HG03378 (cell line): ENCODE results near the gene ADAMTSL1.
A peak's percentile ranks its signal among the peaks of the same experiment; 100 is the strongest.

Experiments
- ATAC-seq: cut with Tn5 transposase; IDR thresholded peaks from one replicate; pipeline ENCODE4 v1.9.1; 2021; ENCODE audit warnings: mild to moderate bottlenecking, moderate library complexity; ENCODE audit not compliant: unreplicated experiment

Gene ADAMTSL1

DNA sequence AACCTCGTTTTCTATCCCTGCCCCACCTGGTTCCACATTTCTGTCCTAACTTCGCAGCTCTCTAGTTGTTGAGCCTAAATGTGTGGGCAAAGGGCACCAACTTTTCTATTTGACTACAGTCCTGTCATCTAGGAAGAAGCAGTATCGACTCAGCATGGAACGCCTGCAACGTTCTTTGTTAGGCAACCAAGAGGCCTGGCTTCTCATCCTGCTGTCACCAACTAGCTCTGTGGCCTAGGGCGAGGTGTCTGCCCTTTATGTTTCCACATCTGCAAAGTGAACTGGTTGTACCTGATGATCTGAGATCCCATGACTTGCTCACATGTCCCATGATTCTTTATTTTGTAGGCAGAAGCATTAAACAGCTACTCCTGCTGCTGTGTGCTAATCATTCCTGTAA, 248.9 kb downstream of the ADAMTSL1 start:
- ATAC-seq: no peak

DNA sequence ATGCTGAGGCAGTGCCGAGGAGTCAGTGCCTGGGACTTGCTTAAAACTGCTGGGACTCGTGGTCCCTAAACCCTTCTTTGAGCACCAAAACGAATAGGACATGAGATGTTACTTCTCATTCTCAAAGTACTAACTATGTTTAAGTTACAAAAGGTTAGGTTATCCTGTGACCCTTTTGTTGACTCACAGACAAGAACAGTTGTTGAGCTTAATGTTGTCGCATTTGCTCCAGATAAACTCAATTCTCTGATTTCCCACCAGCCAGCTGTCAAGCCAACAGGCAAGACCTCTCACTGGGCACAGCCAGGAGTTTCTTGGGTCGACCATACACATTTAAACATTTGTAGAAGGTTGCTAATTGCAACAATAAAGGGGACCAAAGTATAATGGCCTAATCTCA, 249.4 kb downstream of the ADAMTSL1 start:
- no peak for ATAC-seq

DNA sequence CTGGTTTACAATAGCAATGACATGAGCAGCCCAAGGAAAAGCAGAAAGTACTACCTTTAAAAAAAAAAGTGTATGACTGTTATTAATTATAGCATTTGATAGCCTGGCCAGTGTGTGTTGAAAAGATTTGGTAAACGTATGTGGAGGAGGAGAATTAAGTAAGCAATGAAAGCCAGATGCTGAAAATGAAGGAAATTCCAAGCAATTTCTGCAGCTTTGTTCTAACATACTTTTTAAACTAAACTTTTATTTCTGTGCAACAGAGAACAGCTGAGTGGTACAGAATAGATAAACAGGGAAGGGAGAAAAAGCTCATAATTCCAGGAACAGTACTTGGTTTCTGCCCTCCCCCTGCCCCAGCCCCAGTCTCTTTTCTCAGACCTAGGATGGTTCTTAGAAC, 252.6 kb downstream of the ADAMTSL1 start:
- no peak for ATAC-seq

DNA sequence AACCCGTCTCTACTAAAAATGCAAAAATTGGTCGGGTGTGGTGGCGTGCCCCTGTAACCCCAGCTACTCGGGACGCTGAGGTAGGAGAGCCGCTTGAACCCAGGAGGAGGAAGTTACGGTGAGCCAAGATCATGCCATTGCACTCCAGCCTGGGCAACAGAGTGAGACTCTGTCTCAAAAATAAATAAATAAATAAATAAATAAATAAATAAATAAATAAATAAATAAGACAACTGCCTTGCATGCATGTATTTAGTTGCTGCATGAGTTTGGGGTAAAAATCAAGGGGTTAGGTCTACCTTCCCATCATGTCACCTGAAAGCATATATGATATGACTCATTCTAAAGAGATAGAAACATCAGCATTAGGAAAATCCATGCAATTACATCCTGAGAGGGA, 254.0 kb downstream of the ADAMTSL1 start:
- ATAC-seq: no peak

DNA sequence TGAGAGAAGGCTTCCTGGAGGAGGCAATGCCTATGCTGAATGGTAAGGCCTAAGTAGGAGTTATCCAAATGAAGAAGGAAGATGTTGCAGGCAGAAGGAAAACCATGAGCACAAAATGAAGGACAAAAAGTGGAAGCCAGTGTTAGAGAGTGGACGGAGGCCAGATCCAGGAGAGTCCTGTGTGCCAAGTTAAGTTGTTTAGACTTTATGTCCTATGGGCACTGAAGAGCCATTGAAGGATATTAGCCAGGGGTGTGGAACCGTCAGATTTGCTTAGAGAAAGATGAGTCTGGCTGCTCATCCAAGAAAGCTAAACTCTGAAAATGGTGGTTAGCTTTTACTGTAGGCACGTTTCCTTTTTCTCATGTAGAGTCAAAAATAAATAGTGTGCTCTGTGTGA, 254.7 kb downstream of the ADAMTSL1 start:
- ATAC-seq: no peak

DNA sequence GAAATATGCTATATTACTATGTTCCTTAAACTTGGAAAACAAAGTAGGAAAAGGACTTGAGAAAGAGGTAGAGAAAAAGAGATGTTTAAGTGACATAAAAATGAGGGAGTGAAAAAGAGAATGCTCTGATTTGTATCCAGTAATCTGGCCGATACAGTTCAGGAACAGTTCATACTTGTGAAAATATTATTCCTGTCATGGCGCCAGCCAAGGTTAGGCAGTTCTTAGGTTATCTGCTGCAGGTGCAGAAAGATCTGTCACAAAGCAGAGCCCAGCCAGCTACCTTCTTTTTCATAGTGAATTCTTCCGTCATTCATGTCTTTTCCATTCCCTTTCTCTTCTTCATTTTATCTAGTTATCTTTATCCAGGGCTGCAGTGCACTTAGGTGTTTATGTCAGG, 256.3 kb downstream of the ADAMTSL1 start:
- no peak for ATAC-seq

DNA sequence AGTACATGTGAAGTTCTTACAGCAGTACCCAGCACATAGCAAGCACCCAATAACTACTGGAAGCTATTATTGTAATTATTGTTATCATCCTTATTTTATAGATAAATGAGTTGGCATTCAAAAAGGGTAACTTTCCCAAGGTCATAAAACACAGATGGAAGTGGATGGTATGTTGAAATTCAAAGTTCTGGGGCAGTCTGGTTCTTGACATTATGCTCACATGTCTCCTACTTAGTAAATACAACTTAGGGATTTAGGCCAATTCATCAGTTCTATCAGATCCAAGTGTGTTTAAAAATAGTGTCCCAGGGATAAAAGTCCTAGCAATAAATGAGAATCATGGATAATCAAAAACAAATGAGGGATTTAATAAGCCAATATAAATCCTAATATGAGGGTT, 265.2 kb downstream of the ADAMTSL1 start:
- ATAC-seq: no peak

DNA sequence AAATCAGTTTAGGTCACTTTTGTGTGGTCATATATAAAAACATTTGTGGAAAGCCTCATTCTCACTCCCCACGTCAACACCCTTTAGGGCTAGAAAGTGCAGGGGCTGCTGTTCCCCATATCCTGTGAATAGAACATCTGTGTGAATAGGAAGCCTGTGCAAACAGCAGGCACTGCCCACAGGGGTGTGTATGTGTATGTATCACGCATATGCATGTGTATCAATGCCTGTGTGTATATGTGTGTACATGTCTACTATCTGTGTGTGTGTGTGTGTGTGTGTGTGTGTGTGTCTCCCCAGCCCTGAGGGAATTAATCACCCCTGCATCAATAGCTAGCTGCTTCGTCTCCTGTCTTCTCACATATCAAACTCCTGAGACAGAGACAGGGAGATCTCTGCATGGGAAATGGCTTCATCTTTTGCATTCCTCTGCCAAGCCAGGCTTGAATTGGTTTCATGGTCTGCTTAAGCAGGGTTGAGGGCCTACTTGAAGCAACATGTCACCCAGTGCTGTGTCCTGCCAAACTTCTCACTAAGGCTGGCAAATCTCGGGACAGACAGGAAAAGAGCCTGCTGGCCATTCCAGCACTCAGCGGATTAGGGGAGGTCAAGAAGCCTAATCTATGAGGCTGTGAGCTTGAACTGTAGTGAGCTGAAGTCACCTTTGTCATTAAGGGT, 265.8 kb downstream of the ADAMTSL1 start:
- ATAC-seq: no peak

DNA sequence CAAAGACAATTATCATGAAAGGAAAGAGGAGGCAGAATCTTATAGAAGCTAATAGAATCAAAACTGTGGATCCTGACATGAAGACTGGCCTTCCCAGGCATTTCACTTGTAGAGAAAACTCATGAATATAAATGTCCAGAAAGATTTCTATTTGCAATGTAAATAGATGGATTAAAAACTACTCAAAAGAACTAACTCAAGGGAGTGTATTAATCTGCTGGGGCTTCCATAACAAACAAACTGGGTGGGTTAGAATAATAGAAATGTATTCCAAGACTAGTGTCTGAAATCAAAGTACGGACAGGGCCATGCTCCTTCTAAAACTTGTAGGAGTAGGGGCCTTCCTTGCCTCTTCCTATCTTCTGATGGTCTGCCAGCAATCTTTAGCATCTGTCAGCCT, 267.4 kb downstream of the ADAMTSL1 start:
- no peak for ATAC-seq

DNA sequence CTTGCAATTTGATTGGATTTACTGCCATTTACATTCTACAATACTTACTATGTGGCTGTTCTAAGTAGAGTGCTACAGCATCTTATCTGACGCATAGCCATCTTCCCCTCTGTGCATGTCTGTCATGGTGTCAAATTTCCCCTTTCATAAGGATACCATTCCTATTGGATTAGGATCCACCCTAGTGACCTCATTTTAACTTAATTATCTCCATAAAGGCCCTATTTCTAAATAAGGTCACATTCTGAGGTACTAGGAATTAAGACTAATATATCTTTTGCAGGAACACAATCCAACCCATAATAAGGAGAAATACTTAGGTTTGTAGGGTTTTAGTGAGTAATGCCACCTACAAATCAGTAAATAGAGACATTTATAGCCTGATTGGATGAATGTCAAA, 268.0 kb downstream of the ADAMTSL1 start:
- no peak for ATAC-seq

DNA sequence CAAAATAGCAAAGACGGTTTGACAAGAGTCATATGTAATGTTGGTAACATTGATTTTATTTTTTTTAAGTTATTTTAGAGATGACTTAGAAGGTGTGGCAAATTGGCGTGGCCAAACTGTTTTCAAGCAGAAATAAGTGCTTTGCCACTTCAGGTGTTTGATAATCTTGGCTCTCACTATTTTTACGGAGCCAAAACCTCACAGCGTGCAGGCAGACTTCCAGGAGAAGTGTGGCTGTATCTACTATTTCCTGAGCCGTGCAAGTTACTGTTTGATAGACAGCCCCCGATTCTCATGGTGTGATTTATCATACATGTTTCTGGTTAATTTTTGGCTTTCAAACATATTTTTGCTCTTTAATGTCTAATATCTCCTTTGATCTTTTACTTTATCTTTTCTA, 269.5 kb downstream of the ADAMTSL1 start:
- no peak for ATAC-seq

DNA sequence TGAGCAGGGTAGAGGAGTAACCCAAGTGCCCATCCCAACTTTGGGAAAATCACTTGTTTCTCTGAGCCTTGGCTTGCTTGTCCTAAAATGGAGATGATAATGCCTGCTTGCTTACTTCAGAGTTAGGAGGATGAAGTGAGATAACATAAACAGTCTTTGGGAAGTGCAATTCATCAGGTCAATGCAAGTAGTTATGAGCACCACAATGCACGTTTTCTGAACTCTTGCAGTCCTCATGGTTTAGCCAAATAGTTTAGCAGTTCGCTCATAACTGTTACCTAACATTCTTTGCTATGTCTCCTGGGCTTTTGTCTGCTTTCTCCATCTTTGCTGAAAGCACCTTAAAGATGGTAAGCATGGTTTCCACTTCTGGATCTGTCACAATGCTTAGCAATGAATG, 270.0 kb downstream of the ADAMTSL1 start:
- no peak for ATAC-seq

DNA sequence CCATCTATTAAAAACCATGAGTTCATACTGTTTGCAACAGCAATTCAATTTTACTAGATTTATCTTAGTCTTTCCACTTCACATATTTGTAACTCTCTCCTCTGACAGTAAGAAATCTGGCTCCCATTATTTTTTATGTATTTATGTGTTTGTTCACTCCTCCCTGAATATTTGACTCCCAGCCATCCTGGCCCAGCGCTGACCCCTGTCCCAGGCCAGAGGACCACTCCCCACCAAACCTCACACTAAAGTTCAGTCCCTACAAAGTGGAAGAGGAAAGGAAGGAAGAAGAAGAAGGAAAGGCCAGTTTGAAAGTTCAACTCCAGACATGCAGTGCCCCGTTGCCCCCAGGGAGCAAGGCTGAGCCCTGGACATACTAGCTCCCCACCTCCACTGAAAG, 271.8 kb downstream of the ADAMTSL1 start:
- no peak for ATAC-seq

DNA sequence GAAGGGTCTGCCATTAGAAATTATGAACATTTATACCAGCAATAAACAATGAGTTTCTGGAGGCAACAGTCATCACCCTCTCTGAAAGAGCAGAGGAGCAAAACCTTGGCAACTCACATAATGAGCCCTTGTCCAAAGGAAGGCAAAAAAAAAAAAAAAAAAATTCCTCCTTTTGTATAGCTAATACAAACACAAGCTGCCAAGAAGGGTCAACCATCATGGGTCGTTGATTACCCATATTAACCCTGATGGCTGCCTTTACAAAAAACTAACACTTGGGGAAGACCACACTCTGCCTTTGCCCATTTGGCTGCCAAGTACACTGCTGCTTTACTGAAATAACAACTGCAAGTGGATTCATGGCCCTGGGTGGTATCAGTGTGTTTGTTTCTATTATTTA, 272.7 kb downstream of the ADAMTSL1 start:
- no peak for ATAC-seq

DNA sequence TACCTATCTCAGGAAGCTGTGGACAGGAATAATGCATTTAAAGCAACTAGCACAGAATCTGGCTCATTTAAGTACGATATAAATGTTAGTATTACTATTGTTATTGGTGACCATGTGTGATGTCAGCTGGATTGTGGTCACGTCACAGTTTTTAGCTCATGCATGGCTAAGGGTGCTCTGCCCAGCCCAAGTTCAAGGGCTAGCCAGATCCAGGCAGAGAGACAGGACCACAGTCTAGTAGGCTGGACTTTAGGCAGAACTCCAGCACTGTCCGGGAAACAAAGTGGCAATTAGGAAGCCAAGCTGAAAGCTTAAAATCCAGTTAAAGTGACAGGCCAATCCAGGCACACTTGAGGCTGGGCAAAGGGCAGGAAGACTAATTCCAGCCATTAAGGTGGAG, 273.6 kb downstream of the ADAMTSL1 start:
- ATAC-seq: no peak

DNA sequence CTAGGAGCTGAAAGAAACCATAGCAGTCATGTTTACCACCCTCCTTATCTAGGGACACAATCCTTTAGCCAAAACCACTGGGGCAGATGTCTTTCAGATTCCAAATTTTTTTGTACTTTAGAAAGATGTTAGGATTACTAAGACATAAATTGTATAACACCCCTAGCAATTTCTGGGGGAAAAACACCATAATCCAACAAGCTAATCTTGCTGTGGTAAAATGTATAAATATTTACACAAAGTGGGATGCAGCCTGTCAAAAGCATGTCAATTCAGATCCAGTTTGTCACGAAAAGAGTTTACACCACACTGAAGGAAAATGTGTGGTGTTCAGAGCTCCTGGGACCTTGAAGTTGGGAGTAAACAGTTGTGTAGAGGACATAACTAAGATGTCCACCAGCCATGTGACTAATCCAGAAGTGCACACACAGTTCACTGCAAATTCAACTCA, 274.3 kb downstream of the ADAMTSL1 start:
- no peak for ATAC-seq

DNA sequence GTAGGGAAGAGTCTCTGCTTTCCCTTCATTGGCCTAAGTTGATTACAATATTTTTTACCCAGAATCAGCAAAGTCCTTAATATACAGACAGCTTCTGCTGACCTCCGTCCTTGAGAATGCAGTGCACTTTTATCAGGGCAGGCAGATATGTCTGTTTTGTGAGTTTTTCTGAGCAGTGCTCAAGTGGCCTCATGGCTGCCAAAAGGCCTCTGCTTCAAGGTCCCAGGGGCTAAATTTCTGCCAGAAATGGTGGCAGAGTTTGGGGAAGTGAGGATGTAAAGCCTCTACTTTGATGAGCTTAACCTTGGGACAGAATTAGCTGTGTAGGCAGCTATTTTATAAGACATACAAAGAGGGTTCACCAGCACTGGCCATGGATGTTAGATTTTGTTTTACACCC, 275.8 kb downstream of the ADAMTSL1 start:
- no peak for ATAC-seq

DNA sequence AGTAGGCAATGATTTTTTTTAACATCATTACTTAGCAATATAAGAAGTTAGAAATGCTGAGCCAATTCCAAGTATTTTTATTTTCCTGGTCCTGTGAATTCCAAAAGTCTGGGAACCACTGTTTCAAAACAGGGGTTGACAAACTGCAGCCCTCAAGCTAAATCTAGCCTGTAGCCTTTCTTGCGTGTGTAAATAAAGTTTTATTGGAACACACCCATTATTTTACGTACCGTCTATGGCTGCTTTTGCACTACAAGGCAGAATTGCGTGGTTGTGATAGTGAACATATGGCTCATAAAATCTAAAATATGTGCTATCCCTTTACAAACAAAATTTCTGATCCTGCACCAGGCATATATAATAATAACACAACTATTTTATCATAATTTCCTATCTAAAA, 280.0 kb downstream of the ADAMTSL1 start:
- ATAC-seq: no peak

DNA sequence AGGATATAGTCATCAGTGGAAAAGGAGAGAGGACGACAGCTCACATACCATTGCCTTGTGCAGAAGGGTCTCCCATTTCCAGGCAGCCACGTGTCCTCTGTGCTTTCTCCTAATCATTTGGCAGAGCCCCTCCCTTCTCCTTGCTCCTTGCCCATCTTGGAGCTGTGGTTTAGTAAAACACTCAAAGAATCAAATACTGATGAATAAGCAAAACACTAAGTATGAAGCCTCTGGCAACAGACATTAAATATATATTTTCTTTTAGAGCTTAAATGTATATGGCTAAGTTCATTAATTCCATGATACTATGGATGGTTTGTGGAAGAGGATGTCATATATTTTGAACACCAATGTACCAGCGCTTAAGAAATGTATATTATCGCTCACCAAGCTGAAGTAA, 280.6 kb downstream of the ADAMTSL1 start:
- ATAC-seq: no peak

DNA sequence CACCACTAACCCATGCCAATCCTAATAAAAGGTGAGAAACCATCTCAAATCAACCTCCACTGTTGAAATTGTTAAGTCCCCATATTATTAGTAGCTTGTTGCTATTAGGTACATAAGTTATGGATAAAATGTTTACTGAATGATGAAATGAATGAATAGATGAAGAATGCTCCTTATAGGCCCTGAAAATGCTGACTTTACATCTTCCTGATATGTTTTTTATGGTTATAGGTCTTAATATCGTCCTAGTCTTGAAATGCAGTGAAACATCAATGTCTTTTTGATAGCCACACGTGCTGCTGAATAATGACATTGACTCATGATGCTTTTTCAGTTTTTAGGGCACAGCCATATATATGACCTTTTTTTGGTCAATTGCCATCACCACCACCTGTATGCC, 281.3 kb downstream of the ADAMTSL1 start:
- ATAC-seq: no peak

DNA sequence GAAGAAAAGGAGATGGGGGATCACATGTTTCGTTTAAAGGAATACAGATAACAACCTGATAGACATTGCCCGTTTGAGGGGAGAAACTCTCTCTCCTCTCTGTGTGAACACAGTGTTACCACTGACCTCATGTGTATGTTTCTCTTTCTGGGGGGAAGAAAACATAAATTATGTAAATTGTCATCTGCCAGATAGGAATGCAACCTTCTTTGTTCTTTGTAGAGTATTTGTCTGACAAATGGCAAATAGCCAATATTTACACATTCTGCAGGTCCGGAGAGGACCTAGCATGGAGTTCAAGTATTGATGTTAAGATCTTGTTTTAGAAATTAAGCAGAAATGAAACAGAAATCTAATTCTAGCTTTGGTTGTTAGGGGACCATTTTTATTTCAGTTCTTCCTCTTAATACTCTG, 282.8 kb downstream of the ADAMTSL1 start:
- ATAC-seq: peak; percentile 67

DNA sequence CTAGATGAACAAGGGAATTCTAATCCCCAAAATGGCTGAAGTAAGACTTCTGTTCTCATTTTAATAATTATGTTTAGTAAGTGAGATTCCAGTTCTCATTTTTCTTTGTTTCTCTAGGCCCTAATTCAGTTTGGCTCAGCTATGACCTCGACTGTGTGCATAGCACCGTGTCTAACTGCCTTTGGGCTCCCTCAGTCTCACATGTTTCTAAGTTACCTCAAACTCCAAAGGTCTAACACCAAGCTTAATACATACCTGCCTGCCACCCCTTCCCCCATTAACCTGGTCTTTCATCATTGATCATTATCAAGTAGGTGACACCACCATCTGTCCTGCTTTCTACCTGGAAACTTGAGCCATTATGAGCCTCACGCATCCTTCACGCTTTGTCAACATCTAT, 285.9 kb downstream of the ADAMTSL1 start:
- no peak for ATAC-seq

DNA sequence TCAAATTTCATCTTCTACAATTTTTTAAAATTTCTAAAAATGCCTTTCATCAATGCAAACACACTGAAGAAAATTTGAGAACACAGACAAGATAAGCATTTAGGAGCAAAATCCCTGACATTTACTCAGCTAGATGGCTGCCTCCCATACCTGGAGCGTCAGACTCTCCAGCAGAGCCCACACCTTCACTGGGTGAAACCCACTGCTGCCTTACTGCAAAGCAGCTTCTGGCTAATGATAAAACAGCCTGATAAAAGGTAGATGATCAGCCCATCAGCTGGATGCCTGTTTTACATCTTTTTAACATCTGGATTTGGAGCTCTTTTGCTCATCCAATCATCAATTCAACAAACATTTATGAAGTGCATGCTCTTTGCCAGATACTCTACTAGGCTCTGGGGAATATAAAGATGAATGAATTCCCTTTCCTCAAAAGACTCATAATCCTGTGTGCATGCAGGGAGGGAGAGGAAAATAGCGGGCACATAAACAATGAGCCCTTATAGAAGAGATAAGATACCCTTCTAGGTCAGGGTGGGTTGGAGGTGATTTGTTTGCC, 287.9 kb downstream of the ADAMTSL1 start:
- no peak for ATAC-seq
